ENCODE results near the gene IL3. TPM values are rescaled to one million over a fixed set of nuclear protein-coding genes. Genes with fewer than 3 reads are reported as not detected.

The IL3 gene
- polyA plus RNA-seq, 6 donors from 2014 or later, result not detected

GRCh38 chr5:132074772-132075718 is 14.6 kb downstream of the IL3 start:
- no peak overlapping the region for H3K4me3 Mint-ChIP-seq
- H3K9me3 Mint-ChIP-seq, result no peaks in the 10 kb centered on the region
- no peaks in the 10 kb centered on the region for H3K36me3 Mint-ChIP-seq
- H3K27ac Mint-ChIP-seq, result peak overlapping the region in 1 of 6 donors; percentile 25
- no peaks in the 10 kb centered on the region for H3K4me1 Mint-ChIP-seq
- H3K27me3 Mint-ChIP-seq, result no peaks in the 10 kb centered on the region
- ATAC-seq (ENCODE audit: low read depth in 2 of 2) (no peak), DNase-seq (no peak)

GRCh38 chr5:132075719-132076077 is 15.2 kb downstream of the IL3 start:
- Mint-ChIP-seq H3K4me3 (no peak overlapping the region), H3K36me3 (no peaks in the 10 kb centered on the region), H3K27ac (peak overlapping the region in 1 of 6 donors; percentile 32), H3K9me3 (no peaks in the 10 kb centered on the region), H3K4me1 (no peaks in the 10 kb centered on the region), H3K27me3 (no peaks in the 10 kb centered on the region)
- ATAC-seq (ENCODE audit: low read depth in 2 of 2), result no peak
- DNase-seq, result no peak

GRCh38 chr5:132076202-132076830 is 15.9 kb downstream of the IL3 start:
- DNase-seq (no peak), ATAC-seq (ENCODE audit: low read depth in 2 of 2) (no peak)
- Mint-ChIP-seq H3K27ac (no peak overlapping the region), H3K4me3 (no peak overlapping the region), H3K4me1 (no peaks in the 10 kb centered on the region), H3K9me3 (no peaks in the 10 kb centered on the region), H3K36me3 (no peaks in the 10 kb centered on the region), H3K27me3 (no peaks in the 10 kb centered on the region)

- Mint-ChIP-seq H3K4me3 (no peak overlapping the region), H3K27ac (peak overlapping the region in 3 of 6 donors; percentile 37 to 63 (median 42)), H3K36me3 (no peaks in the 10 kb centered on the region), H3K27me3 (no peaks in the 10 kb centered on the region), H3K4me1 (no peaks in the 10 kb centered on the region), H3K9me3 (no peaks in the 10 kb centered on the region)
- no peak for ATAC-seq (ENCODE audit: low read depth in 2 of 2)
- DNase-seq, result no peak
These were observed 16.5 kb downstream of the IL3 start for GRCh38 chr5:132076983-132077382.

- H3K9me3 Mint-ChIP-seq, result no peaks in the 10 kb centered on the region
- no peak for DNase-seq
- no peaks in the 10 kb centered on the region for H3K36me3 Mint-ChIP-seq
- no peaks in the 10 kb centered on the region for H3K4me1 Mint-ChIP-seq
- no peak overlapping the region for H3K4me3 Mint-ChIP-seq
- no peak for ATAC-seq (ENCODE audit: low read depth in 2 of 2)
- no peak overlapping the region for H3K27ac Mint-ChIP-seq
- no peaks in the 10 kb centered on the region for H3K27me3 Mint-ChIP-seq
These were observed 18.6 kb downstream of the IL3 start for GRCh38 chr5:132079081-132079480.

GRCh38 chr5:132079619-132080018 is 19.2 kb downstream of the IL3 start:
- no peak overlapping the region for H3K4me3 Mint-ChIP-seq
- no peaks in the 10 kb centered on the region for H3K36me3 Mint-ChIP-seq
- ATAC-seq (ENCODE audit: low read depth in 2 of 2), result no peak
- DNase-seq, result no peak
- peak overlapping the region in 1 of 6 donors; percentile 76 for H3K27ac Mint-ChIP-seq
- no peaks in the 10 kb centered on the region for H3K9me3 Mint-ChIP-seq
- H3K27me3 Mint-ChIP-seq, result no peaks in the 10 kb centered on the region
- H3K4me1 Mint-ChIP-seq, result no peaks in the 10 kb centered on the region

GRCh38 chr5:132080595-132080994 is 20.1 kb downstream of the IL3 start:
- Mint-ChIP-seq H3K4me1 (no peaks in the 10 kb centered on the region), H3K36me3 (no peaks in the 10 kb centered on the region), H3K27ac (peak overlapping the region in 1 of 6 donors; percentile 44), H3K9me3 (no peaks in the 10 kb centered on the region), H3K27me3 (no peaks in the 10 kb centered on the region), H3K4me3 (no peak overlapping the region)
- ATAC-seq (ENCODE audit: low read depth in 2 of 2) (no peak), DNase-seq (no peak)

GRCh38 chr5:132081458-132081857 is 21.0 kb downstream of the IL3 start:
- H3K4me1 Mint-ChIP-seq, result no peaks in the 10 kb centered on the region

GRCh38 chr5:132082329-132083023 is 22.0 kb downstream of the IL3 start:
- H3K4me3 Mint-ChIP-seq, result no peak overlapping the region
- ATAC-seq (ENCODE audit: low read depth in 2 of 2) (no peak), DNase-seq (no peak)
- H3K36me3 Mint-ChIP-seq, result no peaks in the 10 kb centered on the region
- no peak overlapping the region for H3K27ac Mint-ChIP-seq
- no peaks in the 10 kb centered on the region for H3K9me3 Mint-ChIP-seq
- no peaks in the 10 kb centered on the region for H3K27me3 Mint-ChIP-seq
- no peaks in the 10 kb centered on the region for H3K4me1 Mint-ChIP-seq

More at GRCh38 chr5:132081458-132081857, 21.0 kb downstream of the IL3 start:
- ATAC-seq (ENCODE audit: low read depth in 2 of 2) (no peak), DNase-seq (no peak)
- Mint-ChIP-seq H3K27ac (peak overlapping the region in 1 of 6 donors; percentile 37), H3K27me3 (no peaks in the 10 kb centered on the region), H3K9me3 (no peaks in the 10 kb centered on the region), H3K4me3 (no peak overlapping the region), H3K36me3 (no peaks in the 10 kb centered on the region)

GRCh38 chr5:132083071-132083678 is 22.7 kb downstream of the IL3 start:
- Mint-ChIP-seq H3K4me1 (no peaks in the 10 kb centered on the region), H3K36me3 (no peaks in the 10 kb centered on the region), H3K4me3 (no peak overlapping the region), H3K9me3 (no peaks in the 10 kb centered on the region), H3K27me3 (no peaks in the 10 kb centered on the region), H3K27ac (no peak overlapping the region)
- ATAC-seq (ENCODE audit: low read depth in 2 of 2), result no peak
- no peak for DNase-seq

GRCh38 chr5:132085686-132086085 is 25.2 kb downstream of the IL3 start:
- DNase-seq (no peak), ATAC-seq (ENCODE audit: low read depth in 2 of 2) (no peak)
- Mint-ChIP-seq H3K4me1 (no peaks in the 10 kb centered on the region), H3K27me3 (no peaks in the 10 kb centered on the region), H3K4me3 (no peak overlapping the region), H3K27ac (no peak overlapping the region), H3K9me3 (no peaks in the 10 kb centered on the region), H3K36me3 (no peaks in the 10 kb centered on the region)

- H3K36me3 Mint-ChIP-seq, result no peaks in the 10 kb centered on the region
- ATAC-seq (ENCODE audit: low read depth in 2 of 2) (no peak), DNase-seq (no peak)
- H3K9me3 Mint-ChIP-seq, result no peaks in the 10 kb centered on the region
- H3K27me3 Mint-ChIP-seq, result no peaks in the 10 kb centered on the region
- no peak overlapping the region for H3K27ac Mint-ChIP-seq
- H3K4me1 Mint-ChIP-seq, result no peaks in the 10 kb centered on the region
- no peak overlapping the region for H3K4me3 Mint-ChIP-seq
These were observed 25.9 kb downstream of the IL3 start for GRCh38 chr5:132086277-132086794.

GRCh38 chr5:132087176-132087575 is 26.7 kb downstream of the IL3 start:
- H3K4me3 Mint-ChIP-seq, result no peak overlapping the region
- DNase-seq (no peak), ATAC-seq (ENCODE audit: low read depth in 2 of 2) (no peak)
- no peaks in the 10 kb centered on the region for H3K9me3 Mint-ChIP-seq
- no peaks in the 10 kb centered on the region for H3K4me1 Mint-ChIP-seq
- H3K27me3 Mint-ChIP-seq, result no peaks in the 10 kb centered on the region
- H3K36me3 Mint-ChIP-seq, result no peaks in the 10 kb centered on the region
- no peak overlapping the region for H3K27ac Mint-ChIP-seq

Measured in naive B cell (primary cell).